Fibroblast of villous mesenchyme (primary cell): ENCODE results near the gene TPI1. TPM values are rescaled to one million over a fixed set of nuclear protein-coding genes. Genes with fewer than 3 reads are reported as not detected.

Source experiments
- DNase-seq: peaks from one replicate; pipeline ENCODE4 v3.0.0-alpha.2; 2010; ENCODE audit warnings: low read depth
- H3K4me3 ChIP-seq: 2 replicates; pipeline ENCODE4 v1.5.1; 2011; ENCODE audit warnings: low read depth, mild to moderate bottlenecking, low read length
- CTCF ChIP-seq: IDR thresholded peaks from 2 replicates; pipeline ENCODE4 v1.5.1; 2012; ENCODE audit warnings: low read depth, mild to moderate bottlenecking, low read length; ENCODE audit not compliant: insufficient read depth
- total RNA-seq: library from RNA; depleted of rRNA; stranded (reverse); fragments of >200 nt; gene quantifications from 2 replicates; pipeline ENCODE4 v1.2.3, GENCODE V29; 2012

The TPI1 gene
- total RNA-seq, 1 donor, result 620 TPM

GRCh38 chr12:6821591-6822425 lies 45.5 kb upstream of the TPI1 start, which contains the start of gene GPR162:
Gene GPR162 (plus strand): TSS chr12:6821821. CDS start chr12:6823899, 2,078 bp downstream.
- no peak for TF ChIP-seq CTCF
- DNase-seq, result peak; percentile 65
- H3K4me3 ChIP-seq, result peak within 1 kb of the TSS; percentile 61

- peak overlapping the region; percentile 61 for H3K4me3 ChIP-seq
- DNase-seq, result no peak
- no peak for TF ChIP-seq CTCF
These were observed 44.8 kb upstream of the TPI1 start for GRCh38 chr12:6822426-6823135.

GRCh38 chr12:6823182-6824084 lies 43.9 kb upstream of the TPI1 start:
- no peak for TF ChIP-seq CTCF
- no peak for DNase-seq
- no peak overlapping the region for H3K4me3 ChIP-seq

- DNase-seq, result no peak
These were observed 43.1 kb upstream of the TPI1 start for GRCh38 chr12:6824085-6824775.

GRCh38 chr12:6824901-6825381 lies 42.4 kb upstream of the TPI1 start:
- no peak for TF ChIP-seq CTCF
- peak overlapping the region; percentile 4 for H3K4me3 ChIP-seq
- no peak for DNase-seq

More at GRCh38 chr12:6824085-6824775, 43.1 kb upstream of the TPI1 start:
- no peak for TF ChIP-seq CTCF
- H3K4me3 ChIP-seq, result no peak overlapping the region
